BJ (cell line): ENCODE results near the gene TRAF3IP1. TPM values are rescaled to one million over a fixed set of nuclear protein-coding genes. Genes with fewer than 3 reads are reported as not detected.

ENCODE experiments used
- CTCF ChIA-PET: fragments of 350-600 bp; formaldehyde crosslinking; extraction: SDS; loops from one replicate; lab custom pipeline; 2021; ENCODE audit warnings: antibody characterized with exemption, inconsistent platforms; lab: Yijun Ruan, JAX
- POLR2A ChIA-PET: fragments of 300-600 bp; sonication (Branson Sonifier 250); formaldehyde crosslinking; extraction: SDS; loops from one replicate; lab custom pipeline; 2021; ENCODE audit warnings: antibody characterized with exemption; lab: Charles Lee
- DNase-seq: peaks from one replicate; pipeline ENCODE4 v3.0.0-alpha.2; 2011; ENCODE audit warnings: low read depth
- H3K27me3 ChIP-seq: 2 replicates; pipeline ENCODE4 v1.6.0; 2011; ENCODE audit warnings: low read length; ENCODE audit not compliant: control insufficient read depth, insufficient read depth
- H3K36me3 ChIP-seq: 2 replicates; pipeline ENCODE4 v1.5.1; 2011; ENCODE audit warnings: low read length; ENCODE audit not compliant: control insufficient read depth, insufficient read depth
- H3K4me3 ChIP-seq: 2 replicates; pipeline ENCODE4 v1.5.1; 2011; ENCODE audit warnings: low read depth, mild to moderate bottlenecking, control low read depth, low read length
- polyA plus RNA-seq: library from polyadenylated mRNA; depleted of rRNA; stranded (reverse); fragments of >200 nt; gene quantifications from 2 replicates; pipeline ENCODE4 v1.2.3, GENCODE V29; 2011
- TF ChIP-seq, protein P1 (sequence below): IDR thresholded peaks from 2 replicates; pipeline ENCODE4 v1.5.1; 2011; ENCODE audit warnings: low read depth, mild to moderate bottlenecking, control low read depth, inconsistent platforms, low read length, moderate library complexity; ENCODE audit not compliant: insufficient read depth

The TRAF3IP1 gene
- polyA plus RNA-seq, 1 experiment = 5.8 TPM

DNA sequence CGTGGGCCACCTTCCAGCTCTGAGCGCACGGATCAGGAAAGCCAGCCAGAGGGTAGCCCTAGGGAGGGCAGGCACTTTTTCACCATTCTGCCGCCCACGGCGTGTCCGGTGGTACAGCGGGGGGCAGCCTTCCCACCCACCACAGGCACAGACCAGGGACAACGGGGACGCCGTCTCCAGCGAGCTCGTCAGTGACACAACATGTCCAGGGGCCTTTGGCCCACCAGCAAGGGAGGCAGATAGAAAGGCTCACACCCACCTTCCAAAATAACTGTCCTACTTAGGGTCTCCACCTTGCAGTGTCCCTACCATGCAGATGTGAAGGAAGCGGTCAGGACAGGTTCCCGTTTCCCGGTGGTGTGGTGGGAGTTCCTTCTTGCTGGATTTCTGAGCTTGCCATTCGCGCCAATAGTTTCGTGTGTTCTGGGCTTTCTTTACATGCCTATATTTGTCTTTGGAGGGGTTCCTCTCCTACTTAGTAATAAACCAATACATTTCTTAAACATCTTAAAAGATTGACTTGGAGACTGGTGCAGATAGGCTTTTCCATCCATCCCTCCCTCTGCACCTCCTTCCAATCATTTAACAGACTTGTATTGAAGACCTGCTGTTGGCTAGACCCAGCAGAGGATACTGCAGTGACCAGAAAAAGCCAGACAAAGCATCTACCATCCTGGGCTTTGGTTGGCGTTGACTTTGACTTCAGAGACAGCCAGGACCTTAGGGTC lies 107.3 kb downstream of the TRAF3IP1 start:
- Histone ChIP-seq H3K4me3 (peak overlapping the region; percentile 56), H3K27me3 (no peaks in the 10 kb centered on the region), H3K36me3 (peaks cover 2% of the 10 kb centered on the region)
- POLR2A ChIA-PET = no interaction called here
- TF ChIP-seq, protein P1, sequence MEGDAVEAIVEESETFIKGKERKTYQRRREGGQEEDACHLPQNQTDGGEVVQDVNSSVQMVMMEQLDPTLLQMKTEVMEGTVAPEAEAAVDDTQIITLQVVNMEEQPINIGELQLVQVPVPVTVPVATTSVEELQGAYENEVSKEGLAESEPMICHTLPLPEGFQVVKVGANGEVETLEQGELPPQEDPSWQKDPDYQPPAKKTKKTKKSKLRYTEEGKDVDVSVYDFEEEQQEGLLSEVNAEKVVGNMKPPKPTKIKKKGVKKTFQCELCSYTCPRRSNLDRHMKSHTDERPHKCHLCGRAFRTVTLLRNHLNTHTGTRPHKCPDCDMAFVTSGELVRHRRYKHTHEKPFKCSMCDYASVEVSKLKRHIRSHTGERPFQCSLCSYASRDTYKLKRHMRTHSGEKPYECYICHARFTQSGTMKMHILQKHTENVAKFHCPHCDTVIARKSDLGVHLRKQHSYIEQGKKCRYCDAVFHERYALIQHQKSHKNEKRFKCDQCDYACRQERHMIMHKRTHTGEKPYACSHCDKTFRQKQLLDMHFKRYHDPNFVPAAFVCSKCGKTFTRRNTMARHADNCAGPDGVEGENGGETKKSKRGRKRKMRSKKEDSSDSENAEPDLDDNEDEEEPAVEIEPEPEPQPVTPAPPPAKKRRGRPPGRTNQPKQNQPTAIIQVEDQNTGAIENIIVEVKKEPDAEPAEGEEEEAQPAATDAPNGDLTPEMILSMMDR = no peak
- CTCF ChIA-PET = interaction anchor here (0.6 to 1.5 kb wide), 4 partner anchors 9 to 86 kb away, joined by 3 to 9 read pairs (median 3); no protein-coding TSS in a partner anchor
- no peak for DNase-seq

DNA sequence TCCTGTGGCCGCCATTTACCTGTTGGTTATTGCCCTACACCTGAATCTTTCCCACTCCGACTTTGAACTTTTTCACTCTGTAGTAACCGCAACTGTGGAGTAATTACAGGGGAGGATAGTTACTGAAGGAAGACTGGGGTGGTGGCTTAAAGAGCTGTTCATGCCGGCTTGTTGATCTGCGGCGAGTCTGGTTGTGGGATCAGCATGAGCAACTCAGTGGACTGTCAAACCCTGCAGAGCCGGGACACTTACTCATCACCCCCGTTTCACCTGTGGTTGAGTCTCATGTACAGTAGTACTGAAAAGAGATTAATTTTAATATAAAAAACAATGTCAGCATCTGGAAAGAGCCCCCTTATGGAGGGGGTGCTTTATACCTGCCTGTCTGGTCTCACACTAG lies 108.5 kb downstream of the TRAF3IP1 start:
- DNase-seq = no peak

DNA sequence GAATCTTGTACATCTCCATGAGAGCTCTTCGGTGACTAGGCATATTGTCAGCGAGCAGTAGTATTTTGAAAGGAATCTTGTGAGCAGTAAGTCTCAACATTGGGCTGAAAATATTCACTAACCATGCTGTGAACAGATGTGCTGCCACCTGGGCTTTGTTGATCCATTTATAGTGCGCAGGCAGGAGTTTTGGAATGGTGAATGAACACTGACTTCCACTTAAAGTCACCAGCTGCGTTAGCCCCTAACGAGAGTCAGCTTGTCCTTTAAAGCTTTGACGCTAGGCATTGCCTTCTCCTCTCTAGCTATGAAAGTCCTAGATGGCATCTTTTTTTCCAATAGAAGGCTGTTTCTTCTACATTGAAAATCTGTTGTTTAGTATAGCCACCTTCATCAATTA lies 110.5 kb downstream of the TRAF3IP1 start:
- TF ChIP-seq, protein P1 = no peak
- CTCF ChIA-PET = interaction anchor here (0.8 to 1.8 kb wide), 3 partner anchors 9 to 60 kb away, joined by 3 to 5 read pairs (median 3); no protein-coding TSS in a partner anchor
- H3K27me3 ChIP-seq = no peaks in the 10 kb centered on the region
- H3K36me3 ChIP-seq = peaks cover 10% of the 10 kb centered on the region
- POLR2A ChIA-PET = no interaction called here
- H3K4me3 ChIP-seq = no peak overlapping the region
- no peak for DNase-seq

More for the DNA sequence above, 108.5 kb downstream of the TRAF3IP1 start:
- ChIA-PET CTCF (interaction anchor here (0.9 kb wide), 1 partner anchor 8 kb away, joined by 3 read pairs; no protein-coding TSS in a partner anchor), POLR2A (no interaction called here)
- Histone ChIP-seq H3K4me3 (no peak overlapping the region), H3K36me3 (peaks cover 5% of the 10 kb centered on the region), H3K27me3 (no peaks in the 10 kb centered on the region)
- TF ChIP-seq, protein P1 = no peak

GRCh38 chr2:238431456-238431855 lies 111.1 kb downstream of the TRAF3IP1 start:
- no peaks in the 10 kb centered on the region for H3K27me3 ChIP-seq
- no peak for DNase-seq
- ChIA-PET POLR2A (no interaction called here), CTCF (interaction anchor here (0.8 to 1.8 kb wide), 3 partner anchors 8 to 61 kb away, joined by 3 to 5 read pairs (median 3); no protein-coding TSS in a partner anchor)
- TF ChIP-seq, protein P1 = no peak
- H3K36me3 ChIP-seq = peaks cover 11% of the 10 kb centered on the region
- no peak overlapping the region for H3K4me3 ChIP-seq

DNA sequence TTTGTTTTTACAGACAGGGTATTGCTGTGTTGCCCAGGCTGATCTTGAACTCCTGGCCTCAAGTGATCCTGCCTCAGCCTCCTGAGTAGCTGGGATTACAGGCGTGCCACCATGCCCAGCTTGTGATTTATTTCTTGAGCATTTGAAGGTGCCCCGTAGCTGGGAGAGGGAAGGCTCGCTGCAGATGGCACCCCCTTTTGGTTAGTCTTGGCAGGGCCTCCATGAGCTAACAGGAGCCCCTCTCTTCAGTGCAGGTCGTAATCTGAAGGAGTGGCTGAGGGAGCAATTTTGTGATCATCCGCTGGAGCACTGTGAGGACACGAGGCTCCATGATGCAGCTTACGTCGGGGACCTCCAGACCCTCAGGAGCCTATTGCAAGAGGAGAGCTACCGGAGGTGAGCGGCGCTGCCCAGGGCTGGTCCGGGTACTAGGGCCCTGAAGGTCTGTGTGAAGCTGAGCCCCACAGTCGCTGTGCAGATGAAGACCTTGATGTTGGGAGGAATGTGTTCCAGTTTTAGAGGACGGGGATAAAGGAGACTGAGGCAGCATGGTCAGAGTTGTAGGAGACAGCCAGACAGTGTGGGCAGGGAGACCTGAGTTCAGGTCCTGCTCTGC lies 113.1 kb downstream of the TRAF3IP1 start:
- ChIA-PET CTCF (interaction anchor here (1.4 to 2.2 kb wide), 2 partner anchors 63 to 76 kb away, joined by 3 to 8 read pairs; no protein-coding TSS in a partner anchor), POLR2A (no interaction called here)

More for the DNA sequence above, 113.1 kb downstream of the TRAF3IP1 start:
- no peak for DNase-seq
- Histone ChIP-seq H3K4me3 (no peak overlapping the region), H3K36me3 (peaks cover 11% of the 10 kb centered on the region), H3K27me3 (no peaks in the 10 kb centered on the region)
- TF ChIP-seq, protein P1 = no peak
